Smooth muscle cell (in vitro differentiated cells): ENCODE measurements around the gene FOXL3. TPM values are rescaled to one million over a fixed set of nuclear protein-coding genes. Genes with fewer than 3 reads are reported as not detected.

ENCODE experiments used
- DNase-seq: peaks from one replicate; lab custom pipeline; 2025; ENCODE audit not compliant: unreplicated experiment; lab: John Stamatoyannopoulos, UW
- H2AFZ ChIP-seq: fragments of 200-600 bp; sonication (generic); 2 replicates; pipeline ENCODE4 v1.6.0; 2016; ENCODE audit warnings: antibody characterized with exemption, low read depth, mild to moderate bottlenecking
- H3F3A ChIP-seq: fragments of 200-600 bp; sonication (generic); 2 replicates; pipeline ENCODE4 v1.6.0; 2017; ENCODE audit warnings: antibody characterized with exemption, low read depth
- H3K27ac ChIP-seq: fragments of 200-600 bp; sonication (generic); 2 replicates; pipeline ENCODE4 v1.5.1; 2016; ENCODE audit warnings: low read depth, mild to moderate bottlenecking
- H3K27me3 ChIP-seq: fragments of 200-600 bp; sonication (generic); 2 replicates; pipeline ENCODE4 v1.6.1; 2016; ENCODE audit warnings: low read depth, mild to moderate bottlenecking
- H3K36me3 ChIP-seq: fragments of 200-600 bp; sonication (generic); 2 replicates; pipeline ENCODE4 v1.5.1; 2016; ENCODE audit warnings: low read depth
- H3K4me1 ChIP-seq: fragments of 200-600 bp; sonication (generic); 2 replicates; pipeline ENCODE4 v1.5.1; 2016; ENCODE audit warnings: low read depth
- H3K4me2 ChIP-seq: fragments of 200-600 bp; sonication (generic); 2 replicates; pipeline ENCODE4 v1.6.0; 2016; ENCODE audit warnings: mild to moderate bottlenecking
- H3K4me3 ChIP-seq: fragments of 200-600 bp; sonication (generic); 2 replicates; pipeline ENCODE4 v1.5.1; 2016; ENCODE audit warnings: mild to moderate bottlenecking
- H3K79me2 ChIP-seq: fragments of 200-600 bp; sonication (generic); 2 replicates; pipeline ENCODE4 v1.6.0; 2016; ENCODE audit warnings: low read depth, mild to moderate bottlenecking
- H3K9ac ChIP-seq: fragments of 200-600 bp; sonication (generic); 2 replicates; pipeline ENCODE4 v1.6.0; 2016; ENCODE audit warnings: low read depth
- H3K9me3 ChIP-seq: fragments of 200-600 bp; sonication (generic); replicated peaks from 2 replicates; pipeline ENCODE4 v1.5.1; 2016; ENCODE audit warnings: low read depth
- H4K20me1 ChIP-seq: fragments of 200-600 bp; sonication (generic); 2 replicates; pipeline ENCODE4 v1.6.0; 2016; ENCODE audit warnings: low read depth
- CTCF ChIP-seq: fragments of 200-600 bp; sonication (generic); IDR thresholded peaks from 2 replicates; pipeline ENCODE4 v1.5.1; 2017; ENCODE audit warnings: borderline replicate concordance, mild to moderate bottlenecking, antibody characterized with exemption; ENCODE audit not compliant: insufficient read depth, poor library complexity, severe bottlenecking
- WGBS: methylation state at CpG from one replicate; pipeline ENCODE4 v1.1.7; 2016; ENCODE audit warnings: low lambda C conversion rate; 5-methylcytosine and 5-hydroxymethylcytosine counted together
- polyA plus RNA-seq: library from polyadenylated mRNA; unstranded; fragments of >200 nt; fragmentation: Nextera tagmentation; extraction: Ambion mirVana; gene quantifications from 2 replicates; pipeline ENCODE4 v1.2.1, GENCODE V29; 2016
- total RNA-seq: library from RNA; depleted of rRNA; stranded (reverse); fragments of >200 nt; gene quantifications from 2 replicates; pipeline ENCODE4 v1.2.3, GENCODE V29; 2014

The FOXL3 gene
- total and polyA plus RNA-seq, 2 experiments from 2014 or later: not detected

GRCh38 chr7:268991-269390 lies 21.0 kb upstream of the FOXL3 start:
- Histone ChIP-seq H2AFZ (no peak overlapping the region), H3K4me2 (no peak overlapping the region), H3K36me3 (no peaks in the 10 kb centered on the region), H3K9ac (no peak overlapping the region), H3K79me2 (no peaks in the 10 kb centered on the region), H3K9me3 (no peaks in the 10 kb centered on the region), H4K20me1 (no peaks in the 10 kb centered on the region), H3K4me3 (no peak overlapping the region), H3F3A (no peaks in the 10 kb centered on the region), H3K27ac (no peak overlapping the region), H3K27me3 (no peaks in the 10 kb centered on the region), H3K4me1 (no peaks in the 10 kb centered on the region)
- 94% methylated on average over 12 of the region's 12 CpGs for WGBS
- no peak for DNase-seq
- no peak for TF ChIP-seq CTCF

GRCh38 chr7:269721-270120 lies 20.2 kb upstream of the FOXL3 start:
- H2AFZ ChIP-seq: no peak overlapping the region
- DNase-seq: no peak
- no peak overlapping the region for H3K27ac ChIP-seq
- H3F3A ChIP-seq: no peaks in the 10 kb centered on the region
- H3K4me3 ChIP-seq: no peak overlapping the region
- 83% methylated on average over 11 of the region's 11 CpGs for WGBS
- no peak for TF ChIP-seq CTCF
- no peaks in the 10 kb centered on the region for H3K27me3 ChIP-seq
- H3K4me1 ChIP-seq: no peaks in the 10 kb centered on the region
- no peaks in the 10 kb centered on the region for H4K20me1 ChIP-seq
- H3K9me3 ChIP-seq: no peaks in the 10 kb centered on the region
- H3K79me2 ChIP-seq: no peaks in the 10 kb centered on the region
- H3K9ac ChIP-seq: no peak overlapping the region
- H3K36me3 ChIP-seq: no peaks in the 10 kb centered on the region
- no peak overlapping the region for H3K4me2 ChIP-seq

DNA sequence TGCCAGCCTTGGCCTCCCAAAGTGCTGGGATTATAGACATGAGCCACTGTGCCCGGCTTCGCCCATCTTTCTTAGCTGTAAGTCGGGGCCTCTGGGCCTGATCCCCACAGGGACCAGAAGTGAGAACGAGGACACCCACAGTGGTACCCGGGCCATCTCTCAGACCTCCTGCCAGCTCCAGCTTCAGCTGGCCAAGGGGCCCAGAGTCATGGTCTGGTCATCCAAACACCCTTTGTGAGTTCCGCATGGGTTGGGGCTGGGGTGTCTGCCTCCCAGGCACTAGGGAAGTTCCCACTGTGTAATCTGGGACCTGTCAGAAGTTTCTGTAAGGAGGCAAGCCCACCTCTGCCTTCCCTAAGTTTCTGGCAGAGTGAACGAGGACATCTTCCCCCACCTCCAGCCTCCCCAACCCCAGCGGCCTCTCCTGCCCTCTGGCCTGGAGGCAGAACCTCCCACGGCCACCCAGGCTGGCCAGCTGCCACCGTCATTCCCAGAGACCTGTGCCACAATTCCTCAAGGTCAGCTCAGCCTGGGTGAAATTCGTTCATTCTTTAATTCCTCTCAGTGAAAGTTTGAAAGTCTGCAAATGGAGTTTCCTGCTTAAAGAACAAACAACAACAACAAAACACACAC lies 19.5 kb upstream of the FOXL3 start:
- no peak for TF ChIP-seq CTCF
- DNase-seq: no peak
- H3K27me3 ChIP-seq: no peaks in the 10 kb centered on the region
- H3K9me3 ChIP-seq: no peaks in the 10 kb centered on the region
- WGBS: 89% methylated on average over 11 of the region's 11 CpGs
- H3K79me2 ChIP-seq: no peaks in the 10 kb centered on the region
- H3K4me1 ChIP-seq: no peaks in the 10 kb centered on the region
- no peaks in the 10 kb centered on the region for H3F3A ChIP-seq
- H3K27ac ChIP-seq: no peak overlapping the region
- H4K20me1 ChIP-seq: no peaks in the 10 kb centered on the region
- H3K4me3 ChIP-seq: no peak overlapping the region
- H3K4me2 ChIP-seq: no peak overlapping the region
- no peak overlapping the region for H2AFZ ChIP-seq
- no peak overlapping the region for H3K9ac ChIP-seq
- H3K36me3 ChIP-seq: no peaks in the 10 kb centered on the region
